Bronchial epithelial cell (primary cell): ENCODE results near the gene ZNF256. TPM values are rescaled to one million over a fixed set of nuclear protein-coding genes. Genes with fewer than 3 reads are reported as not detected.

Source experiments
- DNase-seq: peaks from one replicate; pipeline ENCODE4 v3.0.0-alpha.2; 2010; ENCODE audit warnings: low read depth
- FAIRE-seq: peaks from 2 replicates; lab custom pipeline; 2011; peaks lifted over from hg19 to GRCh38; lab: Jason Lieb, UNC
- H3K27me3 ChIP-seq: 2 replicates; pipeline ENCODE4 v1.5.1; 2011; ENCODE audit warnings: low read length; ENCODE audit not compliant: control insufficient read depth, insufficient read depth
- H3K36me3 ChIP-seq: 2 replicates; pipeline ENCODE4 v1.5.1; 2011; ENCODE audit warnings: low read length; ENCODE audit not compliant: control insufficient read depth, insufficient read depth
- H3K4me3 ChIP-seq: 2 replicates; pipeline ENCODE4 v1.5.1; 2011; ENCODE audit warnings: mild to moderate bottlenecking, low read depth, low read length, control low read depth
- total RNA-seq: library from RNA; depleted of rRNA; stranded (reverse); fragments of >200 nt; gene quantifications from 2 replicates; pipeline ENCODE4 v1.2.1, GENCODE V29; 2014
- TF ChIP-seq, protein P1 (sequence below): IDR thresholded peaks from 2 replicates; pipeline ENCODE4 v1.5.1; 2011; ENCODE audit warnings: mild to moderate bottlenecking, moderate library complexity, low read length, control low read depth, inconsistent platforms; ENCODE audit not compliant: insufficient read depth, severe bottlenecking

ZNF256 gene
- 8.3 and 8.4 TPM in 2 replicates for total RNA-seq

DNA sequence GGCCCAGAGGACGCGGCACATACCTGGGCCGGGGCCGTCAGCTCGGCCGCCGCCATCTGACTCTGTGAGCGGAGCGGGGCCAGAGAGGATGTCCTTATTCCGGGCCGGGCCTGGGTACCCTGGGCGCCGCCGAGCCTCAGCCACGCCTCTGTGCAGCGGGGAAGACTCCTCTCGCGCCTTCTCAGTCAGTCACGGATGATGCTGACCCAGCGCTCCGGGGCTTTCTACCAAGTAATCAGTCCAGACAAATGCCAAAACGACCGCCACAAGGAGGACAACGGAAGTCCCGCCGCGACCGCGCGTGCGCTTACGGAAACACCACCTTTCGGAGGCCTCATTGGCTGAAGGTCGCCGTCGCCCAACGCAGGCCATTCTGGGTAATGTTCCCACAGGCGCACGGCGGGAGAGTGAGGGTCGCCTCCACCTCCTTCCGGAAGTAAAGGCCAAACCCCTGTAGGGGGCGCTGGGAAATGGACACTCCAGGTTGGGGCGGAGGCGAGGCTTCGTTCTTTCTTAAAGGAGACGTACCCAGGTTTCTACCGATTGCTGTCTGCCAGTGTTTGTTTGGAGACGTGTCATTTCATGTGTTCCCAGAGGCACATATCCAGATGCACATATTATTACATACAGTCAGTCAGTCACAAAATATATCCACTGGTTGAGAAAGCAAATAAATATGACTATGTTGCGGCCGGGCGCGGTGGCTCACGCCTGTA is at the start of gene ZNF256:
Gene ZNF256, minus strand, starts transcription at position 288 of the 716 bp plus-strand sequence. Its CDS starts 232 bp downstream, at position 56.
- Histone ChIP-seq H3K27me3 (no peaks in the 10 kb centered on the region), H3K36me3 (peaks cover 6% of the 10 kb centered on the region), H3K4me3 (peak within 1 kb of the TSS; percentile 86)
- DNase-seq (peak; percentile 86), FAIRE-seq (peak; percentile 47)
- TF ChIP-seq, protein P1, sequence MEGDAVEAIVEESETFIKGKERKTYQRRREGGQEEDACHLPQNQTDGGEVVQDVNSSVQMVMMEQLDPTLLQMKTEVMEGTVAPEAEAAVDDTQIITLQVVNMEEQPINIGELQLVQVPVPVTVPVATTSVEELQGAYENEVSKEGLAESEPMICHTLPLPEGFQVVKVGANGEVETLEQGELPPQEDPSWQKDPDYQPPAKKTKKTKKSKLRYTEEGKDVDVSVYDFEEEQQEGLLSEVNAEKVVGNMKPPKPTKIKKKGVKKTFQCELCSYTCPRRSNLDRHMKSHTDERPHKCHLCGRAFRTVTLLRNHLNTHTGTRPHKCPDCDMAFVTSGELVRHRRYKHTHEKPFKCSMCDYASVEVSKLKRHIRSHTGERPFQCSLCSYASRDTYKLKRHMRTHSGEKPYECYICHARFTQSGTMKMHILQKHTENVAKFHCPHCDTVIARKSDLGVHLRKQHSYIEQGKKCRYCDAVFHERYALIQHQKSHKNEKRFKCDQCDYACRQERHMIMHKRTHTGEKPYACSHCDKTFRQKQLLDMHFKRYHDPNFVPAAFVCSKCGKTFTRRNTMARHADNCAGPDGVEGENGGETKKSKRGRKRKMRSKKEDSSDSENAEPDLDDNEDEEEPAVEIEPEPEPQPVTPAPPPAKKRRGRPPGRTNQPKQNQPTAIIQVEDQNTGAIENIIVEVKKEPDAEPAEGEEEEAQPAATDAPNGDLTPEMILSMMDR: peak; percentile 78

DNA sequence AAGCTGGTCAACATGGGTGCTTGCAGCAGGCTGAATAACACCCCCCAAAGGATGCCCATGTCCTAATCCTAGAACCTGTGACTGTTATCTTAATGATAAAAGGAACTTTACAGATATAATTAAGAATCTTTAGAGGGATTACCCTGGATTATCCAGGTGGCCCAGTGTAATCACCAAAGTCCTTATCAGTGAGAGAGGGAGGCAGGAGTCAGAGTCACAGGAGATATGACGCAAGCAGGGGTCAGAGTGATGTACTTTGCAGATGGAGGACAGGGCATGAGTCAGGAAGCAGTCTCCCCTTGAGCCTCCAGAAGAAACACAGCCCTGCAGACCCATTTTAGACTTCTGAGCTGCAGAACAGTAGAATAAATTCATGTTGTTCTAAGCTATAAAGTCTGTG is 45.3 kb upstream of the ZNF256 start:
- Histone ChIP-seq H3K36me3 (peaks cover 12% of the 10 kb centered on the region), H3K27me3 (no peaks in the 10 kb centered on the region), H3K4me3 (no peak overlapping the region)
- TF ChIP-seq, protein P1: no peak
- DNase-seq (no peak), FAIRE-seq (no peak)

DNA sequence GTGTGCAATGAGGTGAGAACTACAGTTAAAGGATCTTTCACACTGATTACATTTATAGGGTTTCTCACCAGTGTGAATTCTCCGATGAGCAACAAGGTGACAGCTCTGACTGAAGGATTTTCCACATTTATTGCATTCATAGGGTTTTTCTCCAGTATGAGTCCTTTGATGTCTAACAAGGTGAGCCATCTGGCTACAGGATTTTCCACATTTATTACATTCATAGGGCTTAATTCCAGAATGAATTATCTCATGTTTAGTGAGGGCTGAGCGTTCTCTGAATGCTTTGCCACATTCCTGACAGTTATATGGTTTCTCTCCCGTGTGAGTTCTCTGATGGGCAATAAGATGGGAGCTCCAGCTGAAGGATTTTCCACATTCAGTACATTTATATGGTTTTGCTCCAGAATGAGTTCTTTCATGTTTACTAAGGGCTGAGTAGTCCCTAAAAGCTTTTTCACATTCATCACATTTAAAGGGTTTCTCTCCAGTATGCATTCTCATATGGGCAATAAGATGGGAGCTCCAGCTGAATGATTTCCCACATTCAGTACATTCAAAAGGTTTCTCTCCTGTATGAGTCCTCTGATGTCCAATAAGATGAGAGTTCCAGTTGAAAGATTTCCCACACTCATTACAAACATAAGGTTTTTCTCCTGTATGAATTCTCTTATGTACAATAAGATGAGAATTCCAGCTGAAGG is 31.2 kb upstream of the ZNF256 start:
- TF ChIP-seq, protein P1: no peak
- H3K36me3 ChIP-seq: peaks cover 16% of the 10 kb centered on the region
- peak; percentile 8 for DNase-seq

DNA sequence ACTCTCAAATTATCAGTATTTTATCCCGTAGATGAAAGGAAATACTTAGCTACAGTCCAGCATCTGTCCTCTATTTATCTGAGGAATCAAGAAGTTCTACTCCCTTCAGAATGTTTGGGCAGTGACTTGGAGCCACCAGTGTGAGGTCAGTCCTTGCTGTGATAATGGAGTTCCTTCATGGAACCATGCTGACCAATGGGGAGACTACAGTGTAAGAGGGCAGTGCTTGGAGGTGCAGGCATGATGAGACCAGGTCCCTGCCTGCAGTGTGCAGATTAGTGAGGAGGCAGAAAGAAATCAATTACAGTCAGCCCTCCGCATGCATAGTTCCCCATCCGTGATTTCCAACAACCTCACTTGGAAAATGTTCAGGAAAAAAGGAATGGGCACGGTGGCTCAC is 26.9 kb upstream of the ZNF256 start, which contains the start of gene C19orf18:
Gene C19orf18, minus strand, starts transcription at position 101 of the 400 bp plus-strand sequence. CDS start 102 bp downstream, outside the sequence.
- H3K27me3 ChIP-seq: no peaks in the 10 kb centered on the region
- H3K4me3 ChIP-seq: no peak within 1 kb of the TSS
- TF ChIP-seq, protein P1: no peak
- DNase-seq (no peak), FAIRE-seq (no peak)
- peaks cover 1% of the 10 kb centered on the region for H3K36me3 ChIP-seq

More for the DNA sequence above, 31.2 kb upstream of the ZNF256 start:
- Histone ChIP-seq H3K4me3 (no peak overlapping the region), H3K27me3 (no peaks in the 10 kb centered on the region)
- no peak for FAIRE-seq

DNA sequence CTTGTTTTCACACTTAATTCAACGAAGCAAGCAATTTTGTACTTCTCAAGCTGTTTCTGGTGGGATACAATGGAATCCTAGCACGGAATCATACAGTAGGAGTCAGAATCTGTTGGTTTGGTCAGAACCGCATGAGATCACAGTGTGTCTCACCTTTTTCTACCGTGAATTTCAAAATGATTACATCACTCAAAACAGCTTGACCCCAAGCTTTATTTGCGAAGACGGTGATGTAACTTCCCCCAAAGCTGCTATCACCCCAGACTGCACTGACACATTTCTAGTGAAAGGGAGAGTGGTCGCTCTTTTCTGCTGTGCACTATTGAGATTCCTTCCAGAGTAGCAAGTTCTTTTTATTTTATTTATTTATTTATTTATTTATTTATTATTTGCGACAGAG is 17.3 kb upstream of the ZNF256 start:
- no peak for DNase-seq
- TF ChIP-seq, protein P1: no peak
- Histone ChIP-seq H3K36me3 (no peaks in the 10 kb centered on the region), H3K27me3 (no peaks in the 10 kb centered on the region), H3K4me3 (no peak overlapping the region)
- no peak for FAIRE-seq
